Measurements from ENCODE around the gene KDM4D.

- TF ChIP-seq CTCF (conservative IDR thresholded peaks at IDR 0.05; ENCODE audit: low read depth in 2 of 2) = no peak
- no peak for TF ChIP-seq EZH2 (IDR thresholded peaks at IDR 0.05; ENCODE audit: low read depth, unreplicated experiment)
- TF ChIP-seq POLR2AphosphoS5 (IDR thresholded peaks at IDR 0.05; ENCODE audit: low read depth) = no peak
- TF ChIP-seq EZH2phosphoT487 (IDR thresholded peaks at IDR 0.05; ENCODE audit: unreplicated experiment) = no peak
- TF ChIP-seq ETS1 (IDR thresholded peaks at IDR 0.05) = no peak
- no peak for TF ChIP-seq JUNB (IDR thresholded peaks at IDR 0.05; ENCODE audit: unreplicated experiment)
- no peak for TF ChIP-seq REST (IDR thresholded peaks at IDR 0.05; ENCODE audit: unreplicated experiment)
- no peak for TF ChIP-seq CREB1 (CRISPR knock-in tag; IDR thresholded peaks at IDR 0.05; ENCODE audit: low read depth)
These were observed 810 bp upstream of the KDM4D start for GRCh38 chr11:94972700-94973098.

Data from GM23338 (cell line).